HG03521 (cell line): ENCODE measurements around the gene IYD.

Experiments used
- ATAC-seq: cut with Tn5 transposase; IDR thresholded peaks from one replicate; pipeline ENCODE4 v1.9.1; 2021; ENCODE audit warnings: mild to moderate bottlenecking, moderate library complexity; ENCODE audit not compliant: unreplicated experiment

Gene IYD

GRCh38 chr6:150368762-150369161 is at the start of gene IYD:
IYD (plus strand) TSS chr6:150369012; CDS start chr6:150369032, 20 bp downstream.
- no peak for ATAC-seq

- no peak for ATAC-seq
Observed at GRCh38 chr6:150319924-150320323, 48.9 kb upstream of the IYD start.

GRCh38 chr6:150320442-150320841 is 48.4 kb upstream of the IYD start:
- no peak for ATAC-seq

GRCh38 chr6:150322466-150322871 is 46.3 kb upstream of the IYD start:
- no peak for ATAC-seq

- no peak for ATAC-seq
Observed at GRCh38 chr6:150323205-150323604, 45.6 kb upstream of the IYD start.

- ATAC-seq: no peak
Observed at GRCh38 chr6:150324044-150324443, 44.8 kb upstream of the IYD start.

- no peak for ATAC-seq
Observed at GRCh38 chr6:150325066-150325772, 43.6 kb upstream of the IYD start.

GRCh38 chr6:150327117-150327774 is 41.6 kb upstream of the IYD start:
- no peak for ATAC-seq

GRCh38 chr6:150328744-150329405 is 39.9 kb upstream of the IYD start:
- no peak for ATAC-seq

GRCh38 chr6:150331344-150331743 is 37.5 kb upstream of the IYD start:
- ATAC-seq: no peak

GRCh38 chr6:150332939-150333584 is 35.8 kb upstream of the IYD start:
- no peak for ATAC-seq

- no peak for ATAC-seq
Observed at GRCh38 chr6:150333585-150333941, 35.2 kb upstream of the IYD start.

GRCh38 chr6:150334790-150335783 is 33.7 kb upstream of the IYD start:
- ATAC-seq: no peak

- ATAC-seq: no peak
Observed at GRCh38 chr6:150336299-150336698, 32.5 kb upstream of the IYD start.

GRCh38 chr6:150336708-150337107 is 32.1 kb upstream of the IYD start:
- no peak for ATAC-seq

- ATAC-seq: no peak
Observed at GRCh38 chr6:150342126-150342525, 26.7 kb upstream of the IYD start.

GRCh38 chr6:150343434-150343833 is 25.4 kb upstream of the IYD start:
- ATAC-seq: no peak

GRCh38 chr6:150345781-150346180 is 23.0 kb upstream of the IYD start:
- no peak for ATAC-seq

- ATAC-seq: no peak
Observed at GRCh38 chr6:150346346-150346745, 22.5 kb upstream of the IYD start.

- ATAC-seq: no peak
Observed at GRCh38 chr6:150347845-150348244, 21.0 kb upstream of the IYD start.
